ENCODE results near the gene CEP70. TPM values are rescaled to one million over a fixed set of nuclear protein-coding genes. Genes with fewer than 3 reads are reported as not detected.

The CEP70 gene
- total and polyA plus RNA-seq, 9 donors = 12.4 to 101 (median 64.3) TPM

- intact Hi-C loops (cut with DNase I) = no loop called here
- 82 to 85% (median 83%) methylated on average over 6 of the region's 6 CpGs for WGBS, 3 donors
Measured at GRCh38 chr3:138469874-138470273, 124.2 kb downstream of the CEP70 start.

GRCh38 chr3:138468886-138469285 lies 125.2 kb downstream of the CEP70 start:
- H3K4me3 ChIP-seq = no peak overlapping the region
- no peaks in the 10 kb centered on the region for H3K9me3 ChIP-seq
- intact Hi-C loops (cut with DNase I) = no loop called here
- H3K27ac ChIP-seq = no peak overlapping the region
- H3K36me3 ChIP-seq = no peaks in the 10 kb centered on the region
- H3K27me3 ChIP-seq = no peaks in the 10 kb centered on the region
- WGBS, 3 donors = 65 to 88% (median 79%) methylated on average over 2 of the region's 2 CpGs
- no peak for TF ChIP-seq EP300 (IDR thresholded peaks at IDR 0.05)
- TF ChIP-seq, protein P1, sequence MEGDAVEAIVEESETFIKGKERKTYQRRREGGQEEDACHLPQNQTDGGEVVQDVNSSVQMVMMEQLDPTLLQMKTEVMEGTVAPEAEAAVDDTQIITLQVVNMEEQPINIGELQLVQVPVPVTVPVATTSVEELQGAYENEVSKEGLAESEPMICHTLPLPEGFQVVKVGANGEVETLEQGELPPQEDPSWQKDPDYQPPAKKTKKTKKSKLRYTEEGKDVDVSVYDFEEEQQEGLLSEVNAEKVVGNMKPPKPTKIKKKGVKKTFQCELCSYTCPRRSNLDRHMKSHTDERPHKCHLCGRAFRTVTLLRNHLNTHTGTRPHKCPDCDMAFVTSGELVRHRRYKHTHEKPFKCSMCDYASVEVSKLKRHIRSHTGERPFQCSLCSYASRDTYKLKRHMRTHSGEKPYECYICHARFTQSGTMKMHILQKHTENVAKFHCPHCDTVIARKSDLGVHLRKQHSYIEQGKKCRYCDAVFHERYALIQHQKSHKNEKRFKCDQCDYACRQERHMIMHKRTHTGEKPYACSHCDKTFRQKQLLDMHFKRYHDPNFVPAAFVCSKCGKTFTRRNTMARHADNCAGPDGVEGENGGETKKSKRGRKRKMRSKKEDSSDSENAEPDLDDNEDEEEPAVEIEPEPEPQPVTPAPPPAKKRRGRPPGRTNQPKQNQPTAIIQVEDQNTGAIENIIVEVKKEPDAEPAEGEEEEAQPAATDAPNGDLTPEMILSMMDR (IDR thresholded peaks at IDR 0.05) = no peak
- TF ChIP-seq POLR2A (IDR thresholded peaks at IDR 0.05) = no peak
- DNase-seq = no peak
- H3K4me1 ChIP-seq (ENCODE audit: insufficient read depth) = no peaks in the 10 kb centered on the region

More at GRCh38 chr3:138469874-138470273, 124.2 kb downstream of the CEP70 start:
- no peak for DNase-seq
- Histone ChIP-seq H3K27me3 (no peaks in the 10 kb centered on the region), H3K4me1 (ENCODE audit: insufficient read depth) (no peaks in the 10 kb centered on the region), H3K9me3 (no peaks in the 10 kb centered on the region), H3K4me3 (no peak overlapping the region), H3K36me3 (no peaks in the 10 kb centered on the region), H3K27ac (no peak overlapping the region)
- TF ChIP-seq, protein P1 (IDR thresholded peaks at IDR 0.05) = no peak
- TF ChIP-seq EP300 (IDR thresholded peaks at IDR 0.05) = no peak
- no peak for TF ChIP-seq POLR2A (IDR thresholded peaks at IDR 0.05)

DNA sequence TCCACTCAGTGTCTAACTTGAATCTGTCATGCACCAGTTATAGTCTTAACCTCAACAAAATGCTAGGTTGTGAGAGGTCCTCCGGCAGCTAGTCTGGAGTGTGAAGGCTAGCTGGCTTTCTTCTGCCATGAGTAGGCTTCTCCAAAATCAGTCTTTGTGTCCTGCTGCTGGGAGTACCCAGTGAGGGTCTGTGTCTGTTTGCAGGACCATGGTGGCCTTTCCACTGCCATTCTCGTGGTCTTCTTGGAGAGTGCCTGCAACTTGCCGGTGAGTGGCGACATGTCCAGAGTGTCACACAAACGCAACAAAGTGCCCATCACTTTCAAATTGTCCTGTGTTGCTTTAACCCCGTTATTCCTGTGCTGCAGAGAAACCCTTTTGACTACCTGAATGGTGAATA lies 125.6 kb downstream of the CEP70 start:
- Histone ChIP-seq H3K36me3 (no peaks in the 10 kb centered on the region), H3K4me3 (no peak overlapping the region), H3K9me3 (no peaks in the 10 kb centered on the region), H3K27me3 (no peaks in the 10 kb centered on the region), H3K4me1 (ENCODE audit: insufficient read depth) (no peaks in the 10 kb centered on the region), H3K27ac (no peak overlapping the region)
- DNase-seq = no peak
- intact Hi-C loops (cut with DNase I) = no loop called here
- WGBS, 3 donors = 74 to 80% (median 78%) methylated on average over 6 of the region's 6 CpGs
- TF ChIP-seq POLR2A (IDR thresholded peaks at IDR 0.05) (no peak), EP300 (IDR thresholded peaks at IDR 0.05) (no peak)
- TF ChIP-seq, protein P1 (IDR thresholded peaks at IDR 0.05) = no peak

GRCh38 chr3:138467931-138468330 lies 126.1 kb downstream of the CEP70 start:
- TF ChIP-seq EP300 (IDR thresholded peaks at IDR 0.05) = no peak
- TF ChIP-seq POLR2A (IDR thresholded peaks at IDR 0.05) = no peak
- TF ChIP-seq, protein P1 (IDR thresholded peaks at IDR 0.05) = no peak
- Histone ChIP-seq H3K9me3 (no peaks in the 10 kb centered on the region), H3K4me1 (ENCODE audit: insufficient read depth) (no peaks in the 10 kb centered on the region), H3K4me3 (no peak overlapping the region), H3K36me3 (no peaks in the 10 kb centered on the region), H3K27me3 (no peaks in the 10 kb centered on the region), H3K27ac (no peak overlapping the region)
- intact Hi-C loops (cut with DNase I) = no loop called here
- DNase-seq = no peak
- 86 to 97% (median 93%) methylated on average over 5 of the region's 5 CpGs for WGBS, 3 donors
